Measurements from ENCODE around the gene PDHX. TPM values are rescaled to one million over a fixed set of nuclear protein-coding genes. Genes with fewer than 3 reads are reported as not detected.

The PDHX gene
- total and polyA plus RNA-seq, 11 donors: 74.0 to 204 (median 127) TPM

DNA sequence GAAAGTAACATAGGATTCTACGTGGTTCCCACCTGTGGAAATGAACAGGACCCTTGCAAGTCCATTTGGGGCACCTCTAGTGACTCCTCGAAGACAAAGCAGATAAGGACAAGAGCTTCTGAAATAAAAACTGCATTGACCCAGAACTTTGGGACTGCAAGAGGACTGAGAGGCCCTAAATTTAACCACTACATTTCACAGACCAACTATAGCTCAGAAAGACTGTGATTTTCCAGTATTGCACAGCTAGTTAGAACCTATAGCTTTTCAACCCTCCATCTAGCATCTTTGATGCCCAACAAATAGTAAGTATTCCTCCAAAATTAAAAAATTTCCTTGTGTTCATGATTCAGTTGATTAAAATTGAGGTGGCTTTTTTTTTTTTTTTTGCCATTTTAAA is 114.9 kb downstream of the PDHX start:
- DNase-seq (no peak), ATAC-seq (no peak)
- no peak overlapping the region for H3K4me3 ChIP-seq
- peaks cover 0 to 30% (median 7%) of the 10 kb centered on the region in 12 donors for H3K4me1 ChIP-seq
- no peaks in the 10 kb centered on the region for H3K27me3 ChIP-seq
- H3K27ac ChIP-seq: peak overlapping the region in 10 of 12 donors; percentile 1 to 71 (median 54)
- 81 to 97% (median 87%) methylated on average over 2 of the region's 2 CpGs for WGBS, 4 donors
- no peaks in the 10 kb centered on the region for H3K36me3 ChIP-seq
- TF ChIP-seq POLR2A (IDR thresholded peaks at IDR 0.05): no peak
- TF ChIP-seq, protein P1, sequence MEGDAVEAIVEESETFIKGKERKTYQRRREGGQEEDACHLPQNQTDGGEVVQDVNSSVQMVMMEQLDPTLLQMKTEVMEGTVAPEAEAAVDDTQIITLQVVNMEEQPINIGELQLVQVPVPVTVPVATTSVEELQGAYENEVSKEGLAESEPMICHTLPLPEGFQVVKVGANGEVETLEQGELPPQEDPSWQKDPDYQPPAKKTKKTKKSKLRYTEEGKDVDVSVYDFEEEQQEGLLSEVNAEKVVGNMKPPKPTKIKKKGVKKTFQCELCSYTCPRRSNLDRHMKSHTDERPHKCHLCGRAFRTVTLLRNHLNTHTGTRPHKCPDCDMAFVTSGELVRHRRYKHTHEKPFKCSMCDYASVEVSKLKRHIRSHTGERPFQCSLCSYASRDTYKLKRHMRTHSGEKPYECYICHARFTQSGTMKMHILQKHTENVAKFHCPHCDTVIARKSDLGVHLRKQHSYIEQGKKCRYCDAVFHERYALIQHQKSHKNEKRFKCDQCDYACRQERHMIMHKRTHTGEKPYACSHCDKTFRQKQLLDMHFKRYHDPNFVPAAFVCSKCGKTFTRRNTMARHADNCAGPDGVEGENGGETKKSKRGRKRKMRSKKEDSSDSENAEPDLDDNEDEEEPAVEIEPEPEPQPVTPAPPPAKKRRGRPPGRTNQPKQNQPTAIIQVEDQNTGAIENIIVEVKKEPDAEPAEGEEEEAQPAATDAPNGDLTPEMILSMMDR (IDR thresholded peaks at IDR 0.05): no peak
- peaks cover 0 to 4% (median 0%) of the 10 kb centered on the region in 12 donors for H3K9me3 ChIP-seq
- intact Hi-C loops (cut with DNase I): no loop called here

DNA sequence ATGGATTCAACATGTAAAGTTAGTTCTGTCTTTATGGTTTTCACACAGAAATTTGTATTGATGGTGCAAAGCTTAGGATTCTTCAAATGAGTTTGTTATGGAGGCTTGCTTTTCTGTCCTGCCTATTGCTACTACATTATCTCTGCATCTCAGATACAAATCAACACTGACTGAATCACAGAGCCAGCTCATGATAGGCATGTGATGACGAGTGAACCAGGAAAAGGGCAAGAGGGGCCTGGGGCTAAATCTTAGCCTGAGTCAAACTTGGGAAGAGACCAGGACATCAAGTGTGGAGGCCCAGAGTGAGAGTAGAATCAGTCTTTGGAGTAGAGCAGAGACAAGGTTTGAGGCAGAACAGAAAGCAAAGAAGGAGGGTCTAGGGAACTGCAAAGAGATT is 115.4 kb downstream of the PDHX start:
- Histone ChIP-seq H3K36me3 (no peaks in the 10 kb centered on the region), H3K27ac (no peak overlapping the region), H3K9me3 (peaks cover 0 to 4% (median 0%) of the 10 kb centered on the region in 12 donors), H3K27me3 (no peaks in the 10 kb centered on the region), H3K4me1 (peaks cover 0 to 35% (median 10%) of the 10 kb centered on the region in 12 donors), H3K4me3 (no peak overlapping the region)
- intact Hi-C loops (cut with DNase I): no loop called here
- 44 to 93% (median 73%) methylated on average over 1 of the region's 1 CpG for WGBS, 4 donors
- TF ChIP-seq, protein P1 (IDR thresholded peaks at IDR 0.05): no peak
- no peak for TF ChIP-seq POLR2A (IDR thresholded peaks at IDR 0.05)
- ATAC-seq (no peak), DNase-seq (no peak)

DNA sequence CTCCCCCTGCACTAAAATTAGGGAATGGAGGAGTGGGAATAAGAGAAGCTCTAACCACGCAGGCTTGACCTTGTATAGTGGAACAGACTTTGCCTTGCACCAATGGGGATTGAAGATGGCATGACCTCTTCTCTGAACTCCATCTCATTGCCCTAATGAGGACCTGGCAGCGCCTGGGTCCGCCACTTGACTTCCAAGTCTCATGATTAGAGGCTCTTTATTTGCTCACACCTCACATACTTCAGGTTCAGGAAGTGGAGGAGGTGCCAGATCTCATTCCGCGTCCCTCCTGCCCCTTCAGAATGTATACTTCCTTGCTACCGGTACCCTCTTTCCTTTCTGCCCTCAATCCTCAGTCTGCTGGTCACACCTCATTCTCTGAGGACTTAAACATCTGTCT is 116.6 kb downstream of the PDHX start:
- DNase-seq (no peak), ATAC-seq (no peak)
- Histone ChIP-seq H3K27ac (no peak overlapping the region), H3K4me1 (peaks cover 0 to 41% (median 10%) of the 10 kb centered on the region in 12 donors), H3K27me3 (no peaks in the 10 kb centered on the region), H3K4me3 (no peak overlapping the region), H3K36me3 (no peaks in the 10 kb centered on the region), H3K9me3 (peaks cover 0 to under 1% (median 0%) of the 10 kb centered on the region in 12 donors)
- intact Hi-C loops (cut with DNase I): no loop called here
- TF ChIP-seq POLR2A (IDR thresholded peaks at IDR 0.05): no peak
- TF ChIP-seq, protein P1 (IDR thresholded peaks at IDR 0.05): no peak
- WGBS, 4 donors: 79 to 94% (median 87%) methylated on average over 6 of the region's 6 CpGs

GRCh38 chr11:35034401-35034800 is 118.0 kb downstream of the PDHX start:
- H3K4me1 ChIP-seq: peaks cover 0 to 42% (median 10%) of the 10 kb centered on the region in 12 donors
- DNase-seq: no peak
- no peak for TF ChIP-seq POLR2A (IDR thresholded peaks at IDR 0.05)
- TF ChIP-seq, protein P1 (IDR thresholded peaks at IDR 0.05): no peak
- H3K4me3 ChIP-seq: no peak overlapping the region
- intact Hi-C loops (cut with DNase I): no loop called here
- H3K9me3 ChIP-seq: no peaks in the 10 kb centered on the region
- no peak overlapping the region for H3K27ac ChIP-seq
- no peaks in the 10 kb centered on the region for H3K27me3 ChIP-seq
- 94 to 97% (median 96%) methylated on average over 3 of the region's 3 CpGs for WGBS, 4 donors
- no peaks in the 10 kb centered on the region for H3K36me3 ChIP-seq
- no peak for ATAC-seq

All from heart left ventricle (tissue), 16 donors.